Liver (tissue), 9 donors: ENCODE results near the gene TST. TPM values are rescaled to one million over a fixed set of nuclear protein-coding genes. Genes with fewer than 3 reads are reported as not detected.

Experiments used
- DNase-seq: peaks from one replicate; pipeline ENCODE4 v3.0.0-alpha.2; 2017; ENCODE audit warnings: low spot score
- H3K27ac ChIP-seq, 2 donors: one replicate each; pipeline ENCODE4 v1.7.0; 2013; ENCODE audit warnings: inconsistent platforms in 2 of 2, low read length in 2 of 2, control low read depth in 1 of 2, low read depth in 1 of 2, mild to moderate bottlenecking in 1 of 2
- H3K27me3 ChIP-seq, 4 donors: one replicate each; pipeline versions ENCODE4 v1.6.1 to v1.7.0; 2013; ENCODE audit warnings: low read length in 3 of 4, inconsistent platforms in 1 of 4, mild to moderate bottlenecking in 1 of 4, moderate library complexity in 1 of 4; ENCODE audit not compliant: control insufficient read depth in 4 of 4, insufficient read depth in 4 of 4
- H3K36me3 ChIP-seq, 4 donors: one replicate each; pipeline versions ENCODE4 v1.6.1 to v1.7.0; 2013; ENCODE audit warnings: low read length in 3 of 4, mild to moderate bottlenecking in 3 of 4, low read depth in 1 of 4, moderate library complexity in 1 of 4; ENCODE audit not compliant: control insufficient read depth in 4 of 4, insufficient read depth in 3 of 4
- H3K4me1 ChIP-seq, 4 donors: one replicate each; pipeline versions ENCODE4 v1.6.1 to v1.7.0; 2013; ENCODE audit warnings: low read length in 3 of 4, mild to moderate bottlenecking in 3 of 4, moderate library complexity in 1 of 4; ENCODE audit not compliant: control insufficient read depth in 4 of 4, insufficient read depth in 4 of 4
- H3K4me3 ChIP-seq, 3 donors: one replicate each; pipeline versions ENCODE4 v1.6.1 to v1.7.0; 2013; ENCODE audit warnings: low read length in 3 of 3, control low read depth in 1 of 3, low read depth in 1 of 3, mild to moderate bottlenecking in 1 of 3
- H3K9ac ChIP-seq, 2 donors: one replicate each; pipeline ENCODE4 v1.7.0; 2013; ENCODE audit warnings: low read length in 2 of 2, mild to moderate bottlenecking in 2 of 2, moderate library complexity in 2 of 2, control low read depth in 1 of 2, low read depth in 1 of 2
- H3K9me3 ChIP-seq, 4 donors: one replicate each; pipeline versions ENCODE4 v1.6.1 to v1.7.0; 2013; ENCODE audit warnings: low read length in 3 of 4; ENCODE audit not compliant: control insufficient read depth in 4 of 4
- EGR1 ChIP-seq, 2 donors: IDR thresholded peaks; 2 replicates each; pipeline ENCODE4 v1.6.1; 2016 to 2018; ENCODE audit warnings: antibody characterized with exemption in 2 of 2, low read depth in 2 of 2
- FOXA1 ChIP-seq: IDR thresholded peaks from 2 replicates; pipeline ENCODE4 v1.6.1; 2016; ENCODE audit warnings: antibody characterized with exemption
- FOXA2 ChIP-seq: IDR thresholded peaks from 2 replicates; pipeline ENCODE4 v1.6.1; 2016; ENCODE audit warnings: antibody characterized with exemption
- GABPA ChIP-seq, 2 donors: IDR thresholded peaks in 1 of 2; conservative IDR thresholded peaks in 1 of 2; 2 replicates each; pipeline ENCODE4 v1.6.1; 2016; ENCODE audit warnings: antibody characterized with exemption in 2 of 2, mild to moderate bottlenecking in 1 of 2, moderate library complexity in 1 of 2
- HNF4A ChIP-seq, 2 donors: conservative IDR thresholded peaks; 2 replicates each; pipeline ENCODE4 v1.6.1; 2016; ENCODE audit warnings: antibody characterized with exemption in 2 of 2, mild to moderate bottlenecking in 2 of 2
- HNF4G ChIP-seq: IDR thresholded peaks from 2 replicates; pipeline ENCODE4 v1.6.1; 2016; ENCODE audit warnings: antibody characterized with exemption
- JUND ChIP-seq, 2 donors: IDR thresholded peaks; 2 replicates each; pipeline ENCODE4 v1.6.1; 2016; ENCODE audit warnings: antibody characterized with exemption in 2 of 2
- NR2F2 ChIP-seq: IDR thresholded peaks from 2 replicates; pipeline ENCODE4 v1.6.1; 2016; ENCODE audit warnings: antibody characterized with exemption
- RAD21 ChIP-seq, 2 donors: IDR thresholded peaks; 2 replicates each; pipeline ENCODE4 v1.6.1; 2016; ENCODE audit warnings: antibody characterized with exemption in 2 of 2, mild to moderate bottlenecking in 2 of 2
- RXRA ChIP-seq, 2 donors: IDR thresholded peaks; 2 replicates each; pipeline ENCODE4 v1.6.1; 2017 to 2018; ENCODE audit warnings: antibody characterized with exemption in 2 of 2, mild to moderate bottlenecking in 1 of 2
- SP1 ChIP-seq: IDR thresholded peaks from 2 replicates; pipeline ENCODE4 v1.6.1; 2018; ENCODE audit warnings: antibody characterized with exemption, mild to moderate bottlenecking
- TAF1 ChIP-seq: conservative IDR thresholded peaks from 2 replicates; pipeline ENCODE4 v1.6.1; 2016; ENCODE audit warnings: antibody characterized with exemption, mild to moderate bottlenecking
- YY1 ChIP-seq: IDR thresholded peaks from 2 replicates; pipeline ENCODE4 v1.6.1; 2016; ENCODE audit warnings: antibody characterized with exemption, mild to moderate bottlenecking
- WGBS: extraction: QIAGEN DNeasy Blood & Tissue Kit; methylation state at CpG from one replicate; pipeline ENCODE4 v1.1.7; 2013; 5-methylcytosine and 5-hydroxymethylcytosine counted together
- polyA plus RNA-seq, 2 donors: library from polyadenylated mRNA; stranded (reverse) in 1 of 2; unstranded in 1 of 2; fragments of 200-250 nt in 1 of 2; fragments of >200 nt in 1 of 2; fragmentation: Nextera tagmentation in 1 of 2; extraction: Ambion mirVana in 1 of 2; gene quantifications; one replicate each; pipeline versions ENCODE4 v1.2.1 to v1.2.3, GENCODE V29; 2013 to 2015
- total RNA-seq, 2 donors: library from RNA; depleted of rRNA; stranded (reverse); fragments of >200 nt; gene quantifications; one replicate each; pipeline ENCODE4 v1.2.3, GENCODE V29; 2014
- TF ChIP-seq, protein P1 (sequence below): fragments of 150-350 bp; IDR thresholded peaks from 2 replicates; pipeline ENCODE4 v1.5.1; 2017; ENCODE audit warnings: improper control_type of control experiment, low read depth, low read length; ENCODE audit not compliant: missing input control
- TF ChIP-seq, protein P2 (sequence below): IDR thresholded peaks from 2 replicates; pipeline ENCODE4 v1.6.1; 2016; ENCODE audit warnings: antibody characterized with exemption, mild to moderate bottlenecking
- donor health status: healthy.
- donor health status: healthy.
- donor health status: healthy.
- donor health status: healthy.
- donor health status: healthy.

TST gene
- total and polyA plus RNA-seq, 4 donors: 186 to 404 (median 292) TPM

DNA sequence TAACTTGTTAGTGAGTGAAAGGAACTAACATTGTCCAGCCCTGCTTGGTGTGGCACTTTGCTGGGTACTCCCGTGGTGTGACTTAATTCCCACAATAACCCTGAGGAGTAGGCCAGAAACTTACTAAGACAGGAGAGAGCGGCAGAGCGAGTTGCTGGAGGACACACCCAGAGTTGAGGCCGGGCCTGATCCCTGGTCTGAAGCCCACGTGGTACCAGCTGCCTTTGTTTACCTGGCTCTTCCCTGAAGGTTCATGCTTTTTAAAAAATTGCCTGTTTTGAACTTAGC, 889 bp upstream of the TST start:
- Histone ChIP-seq H3K36me3 (peaks cover 0 to 5% (median 0%) of the 10 kb centered on the region in 4 donors), H3K4me3 (peak overlapping the region; percentile 72 to 91 (median 84)), H3K9ac (peak overlapping the region; percentile 51 to 63), H3K9me3 (no peaks in the 10 kb centered on the region), H3K27me3 (no peaks in the 10 kb centered on the region), H3K27ac (peak overlapping the region; percentile 94 to 95), H3K4me1 (peaks cover 10 to 78% (median 61%) of the 10 kb centered on the region in 4 donors)
- DNase-seq: no peak
- whole genome bisulfite sequencing: 1% methylated on average over 5 of the region's 5 CpGs
- TF ChIP-seq HNF4A (conservative IDR thresholded peaks at IDR 0.05): peak in 1 of 2 donors; percentile 8
- TF ChIP-seq, protein P1, sequence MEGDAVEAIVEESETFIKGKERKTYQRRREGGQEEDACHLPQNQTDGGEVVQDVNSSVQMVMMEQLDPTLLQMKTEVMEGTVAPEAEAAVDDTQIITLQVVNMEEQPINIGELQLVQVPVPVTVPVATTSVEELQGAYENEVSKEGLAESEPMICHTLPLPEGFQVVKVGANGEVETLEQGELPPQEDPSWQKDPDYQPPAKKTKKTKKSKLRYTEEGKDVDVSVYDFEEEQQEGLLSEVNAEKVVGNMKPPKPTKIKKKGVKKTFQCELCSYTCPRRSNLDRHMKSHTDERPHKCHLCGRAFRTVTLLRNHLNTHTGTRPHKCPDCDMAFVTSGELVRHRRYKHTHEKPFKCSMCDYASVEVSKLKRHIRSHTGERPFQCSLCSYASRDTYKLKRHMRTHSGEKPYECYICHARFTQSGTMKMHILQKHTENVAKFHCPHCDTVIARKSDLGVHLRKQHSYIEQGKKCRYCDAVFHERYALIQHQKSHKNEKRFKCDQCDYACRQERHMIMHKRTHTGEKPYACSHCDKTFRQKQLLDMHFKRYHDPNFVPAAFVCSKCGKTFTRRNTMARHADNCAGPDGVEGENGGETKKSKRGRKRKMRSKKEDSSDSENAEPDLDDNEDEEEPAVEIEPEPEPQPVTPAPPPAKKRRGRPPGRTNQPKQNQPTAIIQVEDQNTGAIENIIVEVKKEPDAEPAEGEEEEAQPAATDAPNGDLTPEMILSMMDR: no peak
- TF ChIP-seq FOXA2: peak; percentile 6

DNA sequence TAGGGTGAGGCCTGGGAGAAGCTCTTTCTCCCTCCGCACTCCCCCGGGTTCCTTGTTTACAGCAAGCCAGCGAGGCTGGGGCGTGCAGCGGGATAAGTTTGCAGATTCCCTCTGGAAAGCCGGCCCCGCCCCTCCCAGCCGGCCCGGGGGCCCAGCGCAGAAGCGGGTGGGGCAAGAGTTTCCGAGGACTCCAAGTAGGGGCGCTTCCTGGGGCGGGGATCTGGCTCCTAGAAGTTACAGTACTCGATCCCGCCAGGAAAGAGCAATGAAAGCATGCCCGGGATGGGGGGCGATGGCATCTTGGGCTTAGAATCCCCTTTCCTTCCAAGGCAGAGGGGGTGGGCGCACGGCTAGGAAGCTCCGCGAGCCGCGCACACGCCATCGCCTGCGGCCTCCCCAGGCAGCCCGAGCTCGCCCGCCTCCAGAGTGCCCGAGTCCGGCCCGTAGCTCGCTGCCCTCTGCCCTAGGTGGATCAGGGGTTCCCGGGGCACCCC, 385 bp downstream of the TST start:
- Histone ChIP-seq H3K27ac (peak overlapping the region; percentile 80 to 86), H3K36me3 (peaks cover 0 to 5% (median 0%) of the 10 kb centered on the region in 4 donors), H3K27me3 (no peaks in the 10 kb centered on the region), H3K9me3 (no peaks in the 10 kb centered on the region), H3K9ac (peak overlapping the region; percentile 30 to 64), H3K4me1 (peaks cover 15 to 80% (median 69%) of the 10 kb centered on the region in 4 donors), H3K4me3 (peak overlapping the region; percentile 60 to 91 (median 89))
- WGBS: under 1% methylated on average over 35 of the region's 35 CpGs
- peak; percentile 70 for DNase-seq
- TF ChIP-seq SP1 (no peak), YY1 (no peak)
- TF ChIP-seq, protein P2, sequence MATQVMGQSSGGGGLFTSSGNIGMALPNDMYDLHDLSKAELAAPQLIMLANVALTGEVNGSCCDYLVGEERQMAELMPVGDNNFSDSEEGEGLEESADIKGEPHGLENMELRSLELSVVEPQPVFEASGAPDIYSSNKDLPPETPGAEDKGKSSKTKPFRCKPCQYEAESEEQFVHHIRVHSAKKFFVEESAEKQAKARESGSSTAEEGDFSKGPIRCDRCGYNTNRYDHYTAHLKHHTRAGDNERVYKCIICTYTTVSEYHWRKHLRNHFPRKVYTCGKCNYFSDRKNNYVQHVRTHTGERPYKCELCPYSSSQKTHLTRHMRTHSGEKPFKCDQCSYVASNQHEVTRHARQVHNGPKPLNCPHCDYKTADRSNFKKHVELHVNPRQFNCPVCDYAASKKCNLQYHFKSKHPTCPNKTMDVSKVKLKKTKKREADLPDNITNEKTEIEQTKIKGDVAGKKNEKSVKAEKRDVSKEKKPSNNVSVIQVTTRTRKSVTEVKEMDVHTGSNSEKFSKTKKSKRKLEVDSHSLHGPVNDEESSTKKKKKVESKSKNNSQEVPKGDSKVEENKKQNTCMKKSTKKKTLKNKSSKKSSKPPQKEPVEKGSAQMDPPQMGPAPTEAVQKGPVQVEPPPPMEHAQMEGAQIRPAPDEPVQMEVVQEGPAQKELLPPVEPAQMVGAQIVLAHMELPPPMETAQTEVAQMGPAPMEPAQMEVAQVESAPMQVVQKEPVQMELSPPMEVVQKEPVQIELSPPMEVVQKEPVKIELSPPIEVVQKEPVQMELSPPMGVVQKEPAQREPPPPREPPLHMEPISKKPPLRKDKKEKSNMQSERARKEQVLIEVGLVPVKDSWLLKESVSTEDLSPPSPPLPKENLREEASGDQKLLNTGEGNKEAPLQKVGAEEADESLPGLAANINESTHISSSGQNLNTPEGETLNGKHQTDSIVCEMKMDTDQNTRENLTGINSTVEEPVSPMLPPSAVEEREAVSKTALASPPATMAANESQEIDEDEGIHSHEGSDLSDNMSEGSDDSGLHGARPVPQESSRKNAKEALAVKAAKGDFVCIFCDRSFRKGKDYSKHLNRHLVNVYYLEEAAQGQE: no peak

DNA sequence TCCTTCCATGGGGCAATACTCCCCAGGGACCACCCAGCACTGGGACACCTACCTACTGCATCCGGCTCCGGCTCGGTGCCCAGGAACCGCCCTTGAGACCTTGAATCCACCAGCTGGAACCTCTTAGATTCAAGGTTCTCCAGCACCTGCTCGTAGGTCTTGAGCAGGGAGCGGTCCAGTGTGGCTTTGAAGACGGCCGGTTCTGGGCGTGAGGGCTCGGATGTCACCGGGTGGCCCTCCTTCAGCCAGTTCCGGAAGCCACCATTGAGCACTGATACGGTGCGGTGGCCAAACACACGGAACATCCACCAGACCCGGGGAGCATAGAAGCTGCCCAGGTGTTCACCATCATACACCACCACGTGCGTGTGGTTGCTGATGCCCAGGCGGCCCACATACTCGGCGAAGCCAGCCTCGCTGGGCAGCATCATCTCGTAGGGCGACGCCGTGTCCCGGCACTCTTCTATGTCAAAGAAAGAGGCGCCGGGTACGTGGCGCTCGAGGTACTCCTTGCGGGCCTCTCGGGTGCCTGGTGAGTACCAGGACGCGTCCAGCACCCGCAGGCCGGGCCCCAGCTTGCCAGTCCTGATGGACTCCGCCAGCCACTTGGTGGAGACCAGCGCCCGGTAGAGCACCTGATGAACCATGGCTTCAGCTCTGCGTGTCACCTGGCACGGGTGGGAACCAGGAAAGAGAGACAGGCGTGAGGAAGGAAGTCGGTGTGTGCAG, 997 bp downstream of the TST start:
- Histone ChIP-seq H3K9ac (peak overlapping the region; percentile 64 to 78), H3K27me3 (no peaks in the 10 kb centered on the region), H3K9me3 (no peaks in the 10 kb centered on the region), H3K4me3 (peak overlapping the region; percentile 60 to 91 (median 89)), H3K36me3 (peaks cover 0 to 5% (median 0%) of the 10 kb centered on the region in 4 donors), H3K27ac (peak overlapping the region; percentile 80 to 86), H3K4me1 (peaks cover 15 to 80% (median 69%) of the 10 kb centered on the region in 4 donors)
- DNase-seq: no peak
- TF ChIP-seq FOXA2 (no peak), TAF1 (no peak), JUND (IDR thresholded peaks at IDR 0.05) (no peak), EGR1 (IDR thresholded peaks at IDR 0.05; ENCODE audit: low read depth in 2 of 2) (no peak), YY1 (no peak), NR2F2 (no peak), HNF4G (no peak), RAD21 (IDR thresholded peaks at IDR 0.05) (no peak), SP1 (no peak), RXRA (IDR thresholded peaks at IDR 0.05) (no peak), GABPA (IDR thresholded peaks at IDR 0.05 in 1 of 2, conservative IDR thresholded peaks at IDR 0.05 in 1 of 2) (no peak), FOXA1 (no peak)
- 24% methylated on average over 45 of the region's 45 CpGs for WGBS
